ENCODE data around the gene NXPH2. TPM values are rescaled to one million over a fixed set of nuclear protein-coding genes. Genes with fewer than 3 reads are reported as not detected.

NXPH2 gene
- total RNA-seq, 1 donor from 2014 or later = not detected

GRCh38 chr2:138775736-138776135, 4.5 kb downstream of the NXPH2 start:
- H3K27ac Mint-ChIP-seq (ENCODE audit: unreplicated experiment) = no peak overlapping the region
- no peak for DNase-seq (ENCODE audit: extremely low spot score, unreplicated experiment)
- H3K36me3 Mint-ChIP-seq (ENCODE audit: unreplicated experiment) = no peaks in the 10 kb centered on the region
- TF ChIP-seq CTCF (IDR thresholded peaks at IDR 0.05) = no peak
- no peak overlapping the region for H3K4me3 Mint-ChIP-seq (ENCODE audit: unreplicated experiment)
- peaks cover 55% of the 10 kb centered on the region for H3K27me3 Mint-ChIP-seq (ENCODE audit: unreplicated experiment)
- H3K9me3 Mint-ChIP-seq (ENCODE audit: unreplicated experiment) = no peaks in the 10 kb centered on the region
- peaks cover 8% of the 10 kb centered on the region for H3K4me1 Mint-ChIP-seq (ENCODE audit: unreplicated experiment)

- Mint-ChIP-seq H3K36me3 (ENCODE audit: unreplicated experiment) (no peaks in the 10 kb centered on the region), H3K27ac (ENCODE audit: unreplicated experiment) (no peak overlapping the region), H3K4me3 (ENCODE audit: unreplicated experiment) (no peak overlapping the region), H3K4me1 (ENCODE audit: unreplicated experiment) (no peaks in the 10 kb centered on the region), H3K9me3 (ENCODE audit: unreplicated experiment) (no peaks in the 10 kb centered on the region), H3K27me3 (ENCODE audit: unreplicated experiment) (peaks cover 38% of the 10 kb centered on the region)
- no peak for DNase-seq (ENCODE audit: extremely low spot score, unreplicated experiment)
- no peak for TF ChIP-seq CTCF (IDR thresholded peaks at IDR 0.05)
Observed at GRCh38 chr2:138771534-138771933, 8.7 kb downstream of the NXPH2 start.

- no peak for TF ChIP-seq CTCF (IDR thresholded peaks at IDR 0.05)
- H3K27me3 Mint-ChIP-seq (ENCODE audit: unreplicated experiment) = peaks cover 17% of the 10 kb centered on the region
- H3K36me3 Mint-ChIP-seq (ENCODE audit: unreplicated experiment) = no peaks in the 10 kb centered on the region
- no peak overlapping the region for H3K4me3 Mint-ChIP-seq (ENCODE audit: unreplicated experiment)
- H3K27ac Mint-ChIP-seq (ENCODE audit: unreplicated experiment) = no peak overlapping the region
- no peaks in the 10 kb centered on the region for H3K9me3 Mint-ChIP-seq (ENCODE audit: unreplicated experiment)
- H3K4me1 Mint-ChIP-seq (ENCODE audit: unreplicated experiment) = no peaks in the 10 kb centered on the region
- DNase-seq (ENCODE audit: extremely low spot score, unreplicated experiment) = no peak
Observed at GRCh38 chr2:138767101-138767500, 13.1 kb downstream of the NXPH2 start.

- peaks cover 17% of the 10 kb centered on the region for H3K27me3 Mint-ChIP-seq (ENCODE audit: unreplicated experiment)
- H3K36me3 Mint-ChIP-seq (ENCODE audit: unreplicated experiment) = no peaks in the 10 kb centered on the region
- H3K4me1 Mint-ChIP-seq (ENCODE audit: unreplicated experiment) = no peaks in the 10 kb centered on the region
- no peak overlapping the region for H3K27ac Mint-ChIP-seq (ENCODE audit: unreplicated experiment)
- TF ChIP-seq CTCF (IDR thresholded peaks at IDR 0.05) = no peak
- H3K4me3 Mint-ChIP-seq (ENCODE audit: unreplicated experiment) = no peak overlapping the region
- no peak for DNase-seq (ENCODE audit: extremely low spot score, unreplicated experiment)
- no peaks in the 10 kb centered on the region for H3K9me3 Mint-ChIP-seq (ENCODE audit: unreplicated experiment)
Observed at GRCh38 chr2:138766464-138766863, 13.7 kb downstream of the NXPH2 start.

- Mint-ChIP-seq H3K9me3 (ENCODE audit: unreplicated experiment) (no peaks in the 10 kb centered on the region), H3K27ac (ENCODE audit: unreplicated experiment) (no peak overlapping the region), H3K4me3 (ENCODE audit: unreplicated experiment) (no peak overlapping the region), H3K4me1 (ENCODE audit: unreplicated experiment) (no peaks in the 10 kb centered on the region), H3K27me3 (ENCODE audit: unreplicated experiment) (peaks cover 12% of the 10 kb centered on the region), H3K36me3 (ENCODE audit: unreplicated experiment) (no peaks in the 10 kb centered on the region)
- DNase-seq (ENCODE audit: extremely low spot score, unreplicated experiment) = no peak
- no peak for TF ChIP-seq CTCF (IDR thresholded peaks at IDR 0.05)
Observed at GRCh38 chr2:138763971-138764370, 16.2 kb downstream of the NXPH2 start.
